OCI-LY7 (cell line): ENCODE results near the gene ERP29. TPM values are rescaled to one million over a fixed set of nuclear protein-coding genes. Genes with fewer than 3 reads are reported as not detected.
"Not testable (repeated sequence)": the region's sequence is repeated elsewhere in the genome, so short reads cannot be mapped to it uniquely, and the experiment has no call there.

Experiments used
- BruUV-seq: library from RNA; stranded (reverse); fragments of 400-500 nt; replicated peaks from 2 replicates; lab custom pipeline; 2021; lab: Mats Ljungman, UMichigan
- CTCF ChIA-PET: fragments of 300-600 bp; sonication (Branson Sonifier 250); formaldehyde crosslinking; loops from one replicate; lab custom pipeline; 2022; ENCODE audit warnings: antibody characterized with exemption; ENCODE audit not compliant: unreplicated experiment; lab: Charles Lee
- POLR2A ChIA-PET: fragments of 300-600 bp; sonication (Branson Sonifier 250); formaldehyde crosslinking; loops from one replicate; lab custom pipeline; 2022; ENCODE audit warnings: antibody characterized with exemption; lab: Charles Lee
- DNase-seq: peaks from one replicate; pipeline ENCODE4 v3.0.0-alpha.2; 2015; ENCODE audit warnings: low spot score
- H2AFZ ChIP-seq: fragments of 200-600 bp; sonication (generic), shearing (Covaris generic); 2 replicates; pipeline ENCODE4 v1.6.1; 2014; ENCODE audit warnings: mild to moderate bottlenecking, antibody characterized with exemption, low read length, moderate library complexity
- H3K27ac ChIP-seq: fragments of 200-600 bp; sonication (generic); 2 replicates; pipeline ENCODE4 v1.5.1; 2014; ENCODE audit warnings: mixed run types, low read depth, mild to moderate bottlenecking, moderate library complexity, low read length, inconsistent platforms; ENCODE audit not compliant: poor library complexity, severe bottlenecking
- H3K36me3 ChIP-seq: fragments of 200-600 bp; sonication (generic); 2 replicates; pipeline ENCODE4 v1.6.1; 2014; ENCODE audit warnings: mild to moderate bottlenecking, antibody characterized with exemption, low read length, moderate library complexity, mixed read lengths; ENCODE audit not compliant: insufficient read depth
- H3K4me1 ChIP-seq: fragments of 200-600 bp; sonication (generic); 2 replicates; pipeline ENCODE4 v1.5.1; 2014; ENCODE audit warnings: mild to moderate bottlenecking, low read length; ENCODE audit not compliant: insufficient read depth, poor library complexity, severe bottlenecking
- H3K4me2 ChIP-seq: fragments of 200-600 bp; sonication (generic); 2 replicates; pipeline ENCODE4 v1.6.1; 2014; ENCODE audit warnings: mild to moderate bottlenecking, low read length
- H3K4me3 ChIP-seq: fragments of 200-600 bp; sonication (generic); 2 replicates; pipeline ENCODE4 v1.5.1; 2014; ENCODE audit warnings: mild to moderate bottlenecking, low read depth, low read length; ENCODE audit not compliant: poor library complexity, severe bottlenecking
- H3K79me2 ChIP-seq: fragments of 200-600 bp; sonication (generic); 2 replicates; pipeline ENCODE4 v1.6.1; 2016; ENCODE audit warnings: low read depth, mild to moderate bottlenecking, low read length, moderate library complexity, mixed read lengths; ENCODE audit not compliant: insufficient read depth
- H3K9me2 ChIP-seq: fragments of 200-600 bp; sonication (generic); 2 replicates; pipeline ENCODE4 v1.6.1; 2016; ENCODE audit warnings: mild to moderate bottlenecking, low read length, mixed read lengths; ENCODE audit not compliant: insufficient read depth
- H3K9me3 ChIP-seq: fragments of 200-600 bp; sonication (generic); 2 replicates; pipeline ENCODE4 v1.6.1; 2014; ENCODE audit warnings: mild to moderate bottlenecking, mixed run types, low read length, mixed read lengths
- H4K20me1 ChIP-seq: fragments of 200-600 bp; sonication (generic); 2 replicates; pipeline ENCODE4 v1.6.1; 2014; ENCODE audit warnings: mild to moderate bottlenecking, antibody characterized with exemption, low read length, moderate library complexity, mixed read lengths; ENCODE audit not compliant: insufficient read depth
- CTCF ChIP-seq: fragments of 200-600 bp; sonication (generic); conservative IDR thresholded peaks from 2 replicates; pipeline ENCODE4 v1.5.1; 2014; ENCODE audit warnings: mild to moderate bottlenecking, antibody characterized with exemption, low read length, moderate library complexity, mixed read lengths
- EZH2phosphoT487 ChIP-seq: fragments of 200-600 bp; sonication (generic); IDR thresholded peaks from 2 replicates; pipeline ENCODE4 v1.6.1; 2018; ENCODE audit warnings: low read depth, borderline replicate concordance, mild to moderate bottlenecking, mixed run types, antibody characterized with exemption, low read length, moderate library complexity, mixed read lengths
- intact Hi-C: fragments of 100-400 bp; cut with micrococcal nuclease; formaldehyde crosslinking; loops from one replicate; pipeline ENCODE4 v1.10.0; 2022; ENCODE audit not compliant: unreplicated experiment
- total RNA-seq, 2 experiments: library from RNA; depleted of rRNA in 1 of 2; stranded (reverse); fragments of >200 nt in 1 of 2; shearing (Covaris generic) in 1 of 2; gene quantifications; 2 replicates each; pipeline ENCODE4 v1.2.3, GENCODE V29; 2014 to 2022

ERP29 gene
- total RNA-seq, 2 experiments from 2014 or later = 72.1 to 107 TPM

GRCh38 chr12:111995782-111996480 is 17.3 kb upstream of the ERP29 start:
- Histone ChIP-seq H3K27ac (no peak overlapping the region), H3K9me2 (no peaks in the 10 kb centered on the region), H3K9me3 (no peaks in the 10 kb centered on the region), H3K36me3 (no peaks in the 10 kb centered on the region), H2AFZ (no peak overlapping the region), H3K4me1 (peaks cover 19% of the 10 kb centered on the region), H3K79me2 (no peaks in the 10 kb centered on the region), H3K4me2 (no peak overlapping the region), H3K4me3 (no peak overlapping the region), H4K20me1 (peaks cover 13% of the 10 kb centered on the region; the same call in 1 of the 2 replicates)
- CTCF ChIA-PET = no interaction called here
- POLR2A ChIA-PET = no interaction called here
- no TSS peak for BruUV-seq
- intact Hi-C loops = loop anchor here (2.0 kb wide), 1 partner anchor 17 kb away; the partner anchor contains the start of genes ERP29 and TMEM116
- no peak for DNase-seq
- no peak for TF ChIP-seq CTCF
- TF ChIP-seq EZH2phosphoT487 = no peak

DNA sequence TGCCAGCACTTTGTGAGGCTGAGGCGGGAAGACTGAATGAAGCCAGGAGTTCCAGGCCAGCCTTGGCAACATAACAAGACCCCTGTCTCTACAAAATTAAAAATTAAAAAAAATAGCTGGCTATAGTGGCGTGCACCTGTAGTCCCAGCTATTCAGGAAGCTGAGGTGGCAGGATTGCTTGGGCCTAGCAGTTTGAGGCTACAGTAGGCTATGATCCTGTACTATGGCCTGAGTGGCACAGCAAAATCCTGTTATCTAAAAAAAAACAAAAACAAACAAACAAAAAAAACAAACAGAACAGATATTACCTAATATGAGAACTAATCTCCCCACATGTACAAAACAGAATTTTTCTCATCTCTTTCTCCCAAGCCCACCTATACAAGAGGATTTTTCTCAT is 15.9 kb upstream of the ERP29 start:
- POLR2A ChIA-PET = interaction anchor here (1.1 kb wide), 1 partner anchor 17 kb away, joined by 4 read pairs; no protein-coding TSS in a partner anchor
- CTCF ChIA-PET = no interaction called here
- TF ChIP-seq EZH2phosphoT487 (no peak), CTCF (no peak)
- no peak overlapping the region for H3K27ac ChIP-seq
- no peaks in the 10 kb centered on the region for H3K9me3 ChIP-seq
- H3K4me3 ChIP-seq = no peak overlapping the region
- BruUV-seq = no TSS peak
- H3K79me2 ChIP-seq = no peaks in the 10 kb centered on the region
- H3K4me1 ChIP-seq = peaks cover 19% of the 10 kb centered on the region
- H3K36me3 ChIP-seq = no peaks in the 10 kb centered on the region
- H3K4me2 ChIP-seq = no peak overlapping the region
- no peak overlapping the region for H2AFZ ChIP-seq
- peaks cover 13% of the 10 kb centered on the region; the same call in 1 of the 2 replicates for H4K20me1 ChIP-seq
- intact Hi-C loops = no loop called here
- no peaks in the 10 kb centered on the region for H3K9me2 ChIP-seq
- DNase-seq = no peak

GRCh38 chr12:111998015-111998414 is 15.2 kb upstream of the ERP29 start:
- Histone ChIP-seq H3K36me3 (no peaks in the 10 kb centered on the region), H3K4me2 (no peak overlapping the region), H3K9me2 (no peaks in the 10 kb centered on the region), H4K20me1 (peaks cover 13% of the 10 kb centered on the region; the same call in 1 of the 2 replicates), H3K4me3 (no peak overlapping the region), H3K27ac (no peak overlapping the region), H3K9me3 (no peaks in the 10 kb centered on the region), H2AFZ (no peak overlapping the region), H3K4me1 (peaks cover 19% of the 10 kb centered on the region), H3K79me2 (no peaks in the 10 kb centered on the region)
- DNase-seq = no peak
- intact Hi-C loops = no loop called here
- ChIA-PET POLR2A (interaction anchor here (0.5 to 1.1 kb wide), 2 partner anchors 16 to 335 kb away, joined by 3 to 4 read pairs; no protein-coding TSS in a partner anchor), CTCF (no interaction called here)
- no peak for TF ChIP-seq EZH2phosphoT487
- no peak for TF ChIP-seq CTCF
- BruUV-seq = no TSS peak

GRCh38 chr12:111999129-111999528 is 14.1 kb upstream of the ERP29 start:
- H3K4me2 ChIP-seq, BruUV-seq, intact Hi-C loops: not testable (repeated sequence)

More at GRCh38 chr12:111999129-111999528, 14.1 kb upstream of the ERP29 start:
- H3K4me1 ChIP-seq = peaks cover 13% of the 10 kb centered on the region
- DNase-seq, H3K4me3 ChIP-seq, POLR2A ChIA-PET, CTCF ChIA-PET, H3K79me2 ChIP-seq, H3K27ac ChIP-seq, H2AFZ ChIP-seq, H3K9me3 ChIP-seq, H3K36me3 ChIP-seq, H4K20me1 ChIP-seq, H3K9me2 ChIP-seq: not testable (repeated sequence)
